GM18519 (cell line): ENCODE data around the gene PPP1R16B.

Experiments used
- ATAC-seq: cut with Tn5 transposase; IDR thresholded peaks from one replicate; pipeline ENCODE4 v1.9.1; 2021; ENCODE audit warnings: mild to moderate bottlenecking, moderate library complexity; ENCODE audit not compliant: unreplicated experiment, low FRiP score

The PPP1R16B gene

DNA sequence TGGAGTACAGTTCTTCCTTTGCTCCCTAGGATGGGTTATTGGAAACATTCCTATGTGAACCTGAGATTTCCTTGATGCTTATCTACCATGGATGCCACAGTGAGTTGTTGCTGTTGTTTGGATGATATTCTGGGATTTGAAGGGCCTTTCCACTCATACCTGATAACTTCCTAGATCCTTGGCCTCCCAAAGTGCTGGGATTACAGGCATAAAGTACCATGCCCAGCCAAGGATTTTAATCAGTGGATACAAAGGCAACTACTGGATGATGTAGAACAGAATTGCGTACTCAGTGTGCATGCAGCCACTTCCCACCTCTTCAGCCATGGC, 20.0 kb downstream of the PPP1R16B start:
- ATAC-seq, result no peak

GRCh38 chr20:38825901-38826625, 20.6 kb downstream of the PPP1R16B start:
- no peak for ATAC-seq

DNA sequence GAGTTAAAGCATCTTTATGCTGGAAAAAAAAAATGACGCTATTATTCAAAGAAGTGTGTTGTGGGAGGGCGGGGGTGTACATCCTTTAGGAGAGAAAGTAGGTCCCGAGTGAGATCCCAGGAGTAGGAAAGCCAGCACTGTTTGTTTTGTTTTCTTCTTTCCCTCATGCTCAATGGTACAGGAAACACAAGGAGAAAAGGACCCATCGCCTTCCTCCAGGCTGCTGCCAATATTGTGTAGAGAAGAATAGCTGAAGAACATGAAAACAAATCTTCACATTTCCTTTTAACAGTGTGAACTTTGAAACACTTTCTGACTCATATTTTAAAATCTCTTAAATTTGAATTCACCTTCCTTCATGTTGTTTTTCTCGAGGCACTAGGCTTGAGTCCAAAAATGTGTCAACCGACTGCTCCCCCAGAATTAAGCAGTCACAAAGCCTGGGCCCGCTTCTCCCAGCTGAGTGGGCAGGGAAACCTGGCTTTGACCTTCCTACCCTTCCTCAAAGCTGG, 22.3 kb downstream of the PPP1R16B start:
- no peak for ATAC-seq

DNA sequence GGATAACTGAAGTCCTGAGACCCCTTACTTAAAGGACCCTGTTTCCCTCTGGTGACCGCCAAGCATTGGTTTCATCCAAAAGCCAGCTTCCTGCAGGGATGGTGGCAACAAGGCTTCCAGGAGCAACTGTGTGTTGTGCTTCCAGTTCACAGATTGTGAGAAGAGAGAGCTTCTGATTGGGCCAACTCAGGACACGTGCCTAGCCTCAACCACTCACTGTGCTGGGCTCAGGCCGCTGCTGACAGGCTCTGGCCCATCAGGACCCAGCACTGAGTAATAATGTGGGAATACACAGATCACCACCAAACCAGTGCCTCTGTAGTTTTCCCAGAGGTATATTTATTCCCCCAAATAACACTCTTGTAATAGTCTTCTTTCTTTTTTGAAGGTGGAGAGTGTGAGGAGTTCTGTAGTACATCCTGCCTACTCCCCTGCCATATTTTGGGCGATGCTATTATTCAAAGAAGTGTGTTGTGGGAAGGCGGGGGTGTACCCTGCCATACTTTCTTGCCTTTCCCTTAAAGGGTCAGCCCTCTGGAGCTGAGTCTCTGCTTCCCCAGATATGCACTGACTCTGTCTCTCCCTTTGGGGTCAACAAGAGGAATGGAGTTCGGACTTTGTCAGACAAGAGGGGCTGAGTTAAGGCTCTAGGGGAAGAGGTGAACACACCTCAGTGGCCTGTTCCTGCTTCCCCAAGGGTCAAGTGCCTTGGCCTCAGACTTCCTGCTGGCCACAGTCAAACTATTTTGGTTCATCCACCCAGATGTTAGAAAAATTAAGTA, 23.2 kb downstream of the PPP1R16B start:
- ATAC-seq, result no peak

DNA sequence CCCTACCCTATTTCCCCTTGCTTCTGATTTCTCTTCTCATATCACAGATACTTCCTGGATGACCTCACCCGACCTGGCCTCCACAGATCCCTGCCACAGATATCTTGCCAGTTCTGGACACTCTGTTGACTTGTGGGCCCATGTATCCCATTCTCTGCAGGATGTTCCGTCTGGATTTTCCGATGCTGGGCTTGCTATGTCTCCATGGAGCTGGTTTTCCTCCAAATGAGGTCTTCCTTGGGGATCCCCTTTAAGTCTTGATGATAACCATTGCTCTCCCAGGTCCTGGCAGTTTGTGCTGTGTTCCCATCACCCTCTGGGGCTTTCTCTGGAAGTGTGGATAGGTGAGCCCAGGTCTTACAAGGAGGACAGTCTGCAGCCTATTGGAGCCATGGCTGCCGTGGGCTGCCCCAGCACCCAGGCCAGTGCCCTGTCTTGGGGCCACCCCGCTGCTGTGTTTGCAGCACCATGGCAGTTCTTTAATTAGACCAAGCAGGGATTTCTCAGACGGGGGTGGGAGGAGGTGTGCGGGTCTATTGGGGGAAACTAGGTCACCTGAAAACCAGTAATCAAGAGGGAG, 23.9 kb downstream of the PPP1R16B start:
- ATAC-seq, result no peak

- no peak for ATAC-seq
Observed at GRCh38 chr20:38830356-38830755, 24.9 kb downstream of the PPP1R16B start.

- ATAC-seq, result no peak
Observed at GRCh38 chr20:38831049-38831691, 25.7 kb downstream of the PPP1R16B start.

DNA sequence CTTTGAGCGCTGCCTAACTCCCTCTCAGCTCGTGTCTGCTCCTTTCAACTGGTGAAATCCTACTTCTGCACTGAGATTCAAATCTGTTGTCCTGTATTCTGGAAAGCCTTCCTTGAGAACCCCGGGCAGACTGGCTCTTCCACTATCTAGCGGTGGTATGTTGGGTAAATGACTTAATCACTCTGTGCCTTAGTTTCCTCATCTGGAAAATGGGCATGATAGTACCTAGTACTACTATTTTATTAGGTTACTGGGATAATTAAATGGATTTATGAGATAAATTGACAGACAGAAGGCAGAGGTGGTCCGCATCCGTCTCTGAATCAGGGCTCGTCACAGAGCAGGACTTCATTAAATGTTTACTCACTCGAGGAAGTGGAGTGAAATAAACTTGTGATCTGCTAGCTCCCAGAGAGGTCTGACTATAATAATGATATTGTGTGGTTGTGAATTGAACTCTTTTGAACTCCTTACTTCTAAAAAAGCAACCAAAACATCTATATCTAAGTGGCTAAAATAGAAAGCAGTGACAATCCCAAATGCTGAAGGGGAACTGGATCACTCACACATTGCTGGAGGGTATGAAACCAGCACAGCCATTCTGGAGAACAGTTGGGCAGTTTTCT, 26.6 kb downstream of the PPP1R16B start:
- no peak for ATAC-seq

GRCh38 chr20:38833154-38833856, 27.8 kb downstream of the PPP1R16B start:
- ATAC-seq, result no peak

DNA sequence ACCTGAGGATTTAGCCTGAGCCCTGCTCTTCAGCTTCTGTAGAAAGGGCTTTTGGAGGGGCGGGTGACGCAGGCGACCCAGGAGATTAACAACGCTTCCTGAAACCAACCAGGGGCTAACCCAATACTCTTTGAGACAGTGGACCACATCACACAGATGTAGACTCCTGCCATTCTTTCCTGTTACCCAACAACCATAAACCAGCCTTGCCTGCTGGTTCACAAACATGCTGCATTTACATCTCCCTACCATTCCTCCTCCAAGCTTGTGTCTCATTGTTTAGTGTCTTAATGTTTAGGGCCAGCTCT, 28.3 kb downstream of the PPP1R16B start:
- ATAC-seq, result no peak

DNA sequence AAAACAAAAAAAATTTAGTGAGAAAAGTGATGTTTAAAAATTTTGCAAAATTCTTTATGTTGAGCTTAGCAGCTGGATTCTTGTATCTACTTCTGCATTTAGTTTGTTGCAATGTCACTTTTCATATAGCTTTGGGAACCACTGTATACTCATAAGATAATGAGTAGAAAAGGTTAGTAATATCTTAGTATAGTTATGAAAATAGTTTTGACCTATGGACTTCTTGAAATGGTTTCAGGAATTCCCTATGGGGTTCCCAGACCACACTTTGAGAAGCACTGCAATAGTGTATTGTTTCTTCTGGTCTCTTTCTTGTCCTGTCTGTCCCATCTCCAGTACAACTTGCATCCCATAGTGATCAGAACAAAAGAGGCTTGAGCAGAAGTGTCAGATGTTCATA, 29.4 kb downstream of the PPP1R16B start:
- ATAC-seq, result no peak

GRCh38 chr20:38835792-38836191, 30.3 kb downstream of the PPP1R16B start:
- ATAC-seq, result no peak

- peak; percentile 34 for ATAC-seq
Observed at GRCh38 chr20:38836991-38837390, 31.5 kb downstream of the PPP1R16B start.

- no peak for ATAC-seq
Observed at GRCh38 chr20:38838326-38838725, 32.8 kb downstream of the PPP1R16B start.

DNA sequence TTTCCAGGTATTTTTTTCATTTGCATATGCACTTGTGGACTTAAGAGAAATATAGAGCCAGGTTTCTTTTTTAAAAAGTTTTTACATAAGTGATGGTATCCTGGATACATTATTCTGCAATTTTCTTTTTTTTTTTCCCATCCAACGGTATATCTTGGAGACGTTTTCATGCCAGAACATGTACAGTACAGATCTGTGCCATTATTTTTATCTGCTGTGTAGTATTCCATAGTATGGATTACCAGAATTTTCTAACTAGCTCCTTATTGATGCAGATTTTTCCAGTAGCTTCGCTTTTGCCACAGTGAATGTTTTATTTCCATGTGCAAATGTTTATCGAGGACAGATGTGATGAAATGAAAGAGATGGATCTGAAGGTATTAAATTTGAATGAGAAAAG, 34.1 kb downstream of the PPP1R16B start:
- no peak for ATAC-seq

DNA sequence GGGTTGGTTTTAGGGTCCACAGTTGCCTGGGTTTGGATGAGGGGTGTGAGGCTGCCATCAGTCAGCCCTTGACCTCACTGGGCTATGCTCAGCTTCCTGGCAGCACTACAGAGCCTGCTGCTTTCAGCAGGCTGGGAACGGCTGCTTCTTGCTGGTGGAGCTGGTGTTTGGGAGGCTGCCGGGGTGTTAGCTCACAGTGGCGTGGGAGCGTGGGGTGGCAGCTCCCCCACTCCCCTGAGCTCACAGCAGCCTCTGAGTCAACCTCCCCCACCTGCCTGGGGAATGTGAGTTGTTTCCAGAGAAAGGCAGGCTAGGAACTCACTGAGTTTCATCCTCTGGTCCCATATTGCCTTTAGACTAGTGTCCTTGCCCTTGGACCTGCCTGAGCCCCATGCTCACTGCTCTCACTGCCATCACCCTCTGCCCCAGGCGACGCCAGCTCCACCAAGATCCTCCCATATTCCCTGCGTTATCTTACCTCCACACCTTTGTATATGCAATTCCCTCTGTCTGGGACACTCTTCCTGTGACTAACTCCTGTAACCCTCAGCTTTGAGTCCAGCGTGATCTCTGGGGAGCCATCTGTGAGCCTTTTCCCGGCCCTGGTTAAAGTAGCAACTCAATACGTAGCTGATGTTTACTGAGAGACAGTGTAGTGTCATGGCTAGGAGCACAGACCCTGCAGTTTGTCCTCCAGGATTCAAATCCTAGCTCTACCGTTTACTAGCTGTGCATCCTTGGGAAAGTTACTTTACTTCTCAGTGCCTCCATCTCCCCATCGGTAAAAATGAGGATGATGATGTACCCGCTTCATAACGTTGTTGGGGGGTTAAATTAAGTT, 34.8 kb downstream of the PPP1R16B start:
- no peak for ATAC-seq

DNA sequence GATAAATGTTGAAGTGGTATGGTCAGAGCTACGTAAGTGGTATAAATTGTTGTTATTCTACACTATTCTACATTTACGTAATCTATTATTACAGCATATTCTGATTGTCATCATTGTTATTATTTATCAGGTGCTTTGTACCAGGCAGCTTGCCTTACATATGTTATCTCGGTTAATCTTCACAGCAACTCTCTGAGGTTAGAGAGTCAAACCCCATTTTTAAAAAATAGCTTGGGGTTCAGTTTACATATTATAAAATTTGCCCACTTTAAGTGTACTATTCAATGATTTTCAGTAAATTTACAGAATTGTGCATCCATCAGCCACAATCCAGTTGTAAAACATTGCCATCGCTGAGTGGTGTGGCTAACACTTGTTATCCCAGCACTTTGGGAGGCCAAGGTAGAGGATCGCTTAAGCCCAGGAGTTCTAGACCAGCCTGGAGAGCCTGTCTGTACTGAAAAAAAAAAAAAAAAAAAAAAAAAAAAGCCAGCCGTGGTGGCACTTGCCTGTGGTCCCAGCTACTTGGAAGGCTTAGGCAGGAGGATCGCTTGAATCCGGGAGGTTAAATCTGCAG, 35.5 kb downstream of the PPP1R16B start:
- ATAC-seq, result no peak

DNA sequence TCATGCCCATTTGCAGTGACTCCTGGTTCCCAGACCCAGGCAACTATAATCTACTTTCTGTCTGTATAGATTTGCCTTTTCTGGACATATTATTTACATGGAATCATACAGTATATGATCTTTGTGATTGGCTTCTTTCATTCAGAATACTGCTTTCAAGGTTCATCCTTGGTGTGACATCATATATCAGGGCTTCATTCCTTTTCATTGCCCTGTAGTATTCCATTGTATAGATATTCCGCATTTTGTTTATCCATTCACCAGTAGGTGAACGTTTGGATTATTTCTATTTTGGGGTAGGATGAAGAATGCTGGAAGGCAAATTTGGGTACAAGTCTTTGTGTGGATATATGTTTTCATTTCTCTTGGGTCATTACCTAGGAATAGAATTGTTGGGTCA, 36.1 kb downstream of the PPP1R16B start:
- no peak for ATAC-seq

DNA sequence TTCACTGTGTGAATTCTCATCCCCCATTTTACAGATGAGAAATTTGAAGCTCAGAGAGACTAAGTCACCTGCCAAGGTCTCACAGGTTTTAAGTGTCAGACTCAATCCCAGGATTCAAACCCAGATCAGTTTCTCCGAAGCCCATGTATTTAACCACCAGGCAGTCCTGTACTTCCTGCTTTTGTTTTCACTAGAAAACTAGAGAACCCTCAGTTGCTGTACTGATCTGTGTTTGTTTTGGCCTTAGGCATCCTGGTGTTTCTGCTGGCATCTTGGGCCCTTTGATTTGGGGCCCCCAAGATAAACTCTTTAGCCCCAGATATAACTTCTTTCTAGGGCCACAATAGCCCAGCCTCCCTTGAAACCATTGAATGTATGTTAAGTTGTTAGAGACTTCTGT, 36.5 kb downstream of the PPP1R16B start:
- ATAC-seq, result peak; percentile 18
